ENCODE measurements around the gene NDFIP1. TPM values are rescaled to one million over a fixed set of nuclear protein-coding genes. Genes with fewer than 3 reads are reported as not detected.

Gene NDFIP1
- total and polyA plus RNA-seq, 2 of the 8 experiments (the other 6 are each of a cell fraction or from before 2014, with no cell fraction given), result 8.8 to 27.1 TPM

DNA sequence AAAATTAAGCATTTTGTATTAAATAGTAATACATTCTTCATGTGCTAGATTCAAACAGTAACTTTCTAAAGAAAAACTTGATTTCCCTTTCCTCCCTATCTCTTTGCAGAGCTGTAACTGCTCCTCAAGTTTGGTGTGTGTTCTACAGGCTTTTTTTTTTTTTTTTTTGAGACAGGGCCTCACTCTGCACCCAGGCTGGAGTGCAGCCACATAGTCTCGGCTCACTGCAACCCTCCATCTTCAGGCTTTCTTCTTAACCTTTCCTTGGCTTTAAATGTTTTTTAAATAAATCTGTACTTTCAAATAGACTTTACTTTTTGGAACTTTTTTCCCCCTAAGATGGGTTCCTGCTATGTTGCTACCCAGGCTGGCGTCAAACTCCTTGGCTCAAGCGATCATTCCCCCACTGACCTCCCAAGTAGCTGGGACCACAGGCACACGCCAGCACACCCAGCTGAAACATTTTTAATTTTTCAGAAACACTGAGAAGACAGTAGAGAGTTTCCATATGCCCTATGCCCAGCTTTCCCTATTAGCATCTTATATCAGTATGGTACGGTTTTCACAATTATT is 9.1 kb downstream of the NDFIP1 start (continued):
- TF ChIP-seq SUZ12 (IDR thresholded peaks at IDR 0.05; ENCODE audit: low read length), result no peak
